ENCODE results near the gene EXOC6B.
"Not testable (repeated sequence)": the region's sequence is repeated elsewhere in the genome, so short reads cannot be mapped to it uniquely, and the experiment has no call there.

The EXOC6B gene

GRCh38 chr2:72548081-72548764 is 277.6 kb downstream of the EXOC6B start:
- ATAC-seq (replicated peaks): no peak
- H3K4me1 Mint-ChIP-seq: no peaks in the 10 kb centered on the region
- no peak overlapping the region for H3K27ac Mint-ChIP-seq
- no peaks in the 10 kb centered on the region for H3K9me3 Mint-ChIP-seq
- no peak overlapping the region for H3K4me3 Mint-ChIP-seq
- no peaks in the 10 kb centered on the region for H3K27me3 Mint-ChIP-seq
- no peak for DNase-seq
- no peaks in the 10 kb centered on the region for H3K36me3 Mint-ChIP-seq

- H3K4me1 Mint-ChIP-seq: no peaks in the 10 kb centered on the region
- H3K4me3 Mint-ChIP-seq: no peak overlapping the region
- no peaks in the 10 kb centered on the region for H3K9me3 Mint-ChIP-seq
- no peaks in the 10 kb centered on the region for H3K27me3 Mint-ChIP-seq
- ATAC-seq (replicated peaks) (no peak), DNase-seq (no peak)
- H3K36me3 Mint-ChIP-seq: no peaks in the 10 kb centered on the region
- no peak overlapping the region for H3K27ac Mint-ChIP-seq
Measured at GRCh38 chr2:72545790-72546189, 280.0 kb downstream of the EXOC6B start.

DNA sequence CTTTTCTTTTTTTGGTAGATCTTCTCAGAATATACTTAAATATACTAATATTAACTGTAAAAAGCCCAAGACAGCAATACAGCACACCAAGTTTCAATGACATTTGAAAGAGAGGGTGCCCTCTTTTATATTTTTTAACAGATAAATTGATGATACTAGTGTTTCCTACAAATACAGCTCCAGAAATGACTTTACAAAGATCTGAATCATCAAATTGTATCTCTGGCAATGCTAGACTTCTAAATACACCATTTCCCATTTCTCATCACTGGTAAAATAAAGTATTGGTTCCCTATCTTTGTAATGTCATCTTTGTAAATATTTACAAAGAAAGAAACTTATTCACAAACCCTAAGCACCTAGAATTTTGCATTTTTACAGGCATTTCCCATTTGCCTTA is 281.3 kb downstream of the EXOC6B start:
- Mint-ChIP-seq H3K27ac (no peak overlapping the region), H3K27me3 (no peaks in the 10 kb centered on the region), H3K4me1 (no peaks in the 10 kb centered on the region), H3K9me3 (no peaks in the 10 kb centered on the region), H3K36me3 (no peaks in the 10 kb centered on the region), H3K4me3 (no peak overlapping the region)
- ATAC-seq (replicated peaks) (no peak), DNase-seq (no peak)

DNA sequence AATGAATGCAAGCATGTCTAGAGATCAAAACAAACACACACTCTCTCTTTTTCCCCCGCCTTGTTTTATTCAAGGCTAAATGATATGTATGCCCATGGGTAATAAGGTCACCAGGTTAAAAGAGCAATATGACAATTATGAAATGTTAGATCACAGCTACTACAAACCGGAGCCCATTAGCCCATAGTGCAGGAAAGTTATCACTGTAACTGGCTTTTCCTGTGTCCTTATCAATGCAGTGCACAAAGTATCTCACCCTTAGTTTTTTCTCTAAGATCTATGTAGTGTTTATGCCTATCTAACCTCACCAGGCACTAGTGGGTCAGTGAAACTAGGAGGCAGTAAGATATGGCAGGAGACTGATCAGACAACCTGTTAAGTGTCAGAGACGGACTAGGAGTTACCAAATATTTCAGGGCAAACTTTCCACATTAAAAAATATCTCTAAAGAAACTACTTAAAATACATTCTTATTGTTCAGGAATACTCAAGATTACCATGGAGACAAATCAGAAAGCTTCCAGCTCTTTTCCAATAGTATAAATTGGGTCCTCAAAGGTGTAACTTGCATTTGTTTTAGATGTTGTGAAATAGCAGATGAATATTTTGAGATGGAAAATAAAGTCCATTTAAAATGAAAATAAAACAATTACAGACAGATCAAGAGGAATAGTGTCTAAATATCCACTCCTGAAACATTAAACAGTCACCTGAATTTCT is 282.2 kb downstream of the EXOC6B start:
- Mint-ChIP-seq H3K36me3 (no peaks in the 10 kb centered on the region), H3K4me1 (no peaks in the 10 kb centered on the region), H3K27ac (no peak overlapping the region), H3K9me3 (no peaks in the 10 kb centered on the region), H3K27me3 (no peaks in the 10 kb centered on the region), H3K4me3 (no peak overlapping the region)
- ATAC-seq (replicated peaks) (no peak), DNase-seq (no peak)

DNA sequence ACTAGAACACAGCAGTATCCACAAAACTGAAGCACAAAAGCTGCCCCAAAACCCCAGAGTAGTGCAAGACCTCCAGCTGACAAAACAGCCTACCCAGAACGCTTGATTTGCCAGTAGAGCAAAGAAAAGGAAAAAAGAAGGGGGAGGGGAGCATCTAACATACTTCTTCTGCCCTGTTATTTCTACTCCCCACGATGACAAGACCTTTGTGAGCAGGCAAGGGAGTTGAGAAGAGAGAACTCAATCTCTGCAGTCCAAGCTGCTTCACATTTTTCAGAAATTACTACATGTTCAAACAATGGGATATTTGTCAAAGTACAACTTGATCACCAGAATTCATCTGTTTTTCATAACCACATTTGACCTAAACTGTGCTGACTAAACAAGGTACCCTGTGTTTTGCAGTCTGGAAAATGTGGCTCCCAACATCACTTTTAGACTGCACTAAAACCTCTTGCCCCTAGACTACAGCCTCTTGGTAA is 286.7 kb downstream of the EXOC6B start:
- Mint-ChIP-seq H3K4me1 (no peaks in the 10 kb centered on the region), H3K36me3 (peaks cover 0 to 3% of the 10 kb centered on the region in 2 donors), H3K4me3 (no peak overlapping the region), H3K9me3 (no peaks in the 10 kb centered on the region), H3K27me3 (no peaks in the 10 kb centered on the region), H3K27ac (no peak overlapping the region)
- no peak for ATAC-seq (replicated peaks)
- DNase-seq: no peak

GRCh38 chr2:72538486-72538885 is 287.3 kb downstream of the EXOC6B start:
- DNase-seq: no peak
- Mint-ChIP-seq H3K4me1 (no peaks in the 10 kb centered on the region), H3K27me3 (no peaks in the 10 kb centered on the region), H3K4me3 (no peak overlapping the region), H3K27ac (no peak overlapping the region), H3K9me3 (no peaks in the 10 kb centered on the region), H3K36me3 (peaks cover 0 to 3% of the 10 kb centered on the region in 2 donors)
- ATAC-seq (replicated peaks): no peak

GRCh38 chr2:72535586-72535985 is 290.2 kb downstream of the EXOC6B start:
- H3K27me3 Mint-ChIP-seq; ATAC-seq (replicated peaks); H3K9me3 Mint-ChIP-seq; DNase-seq; H3K36me3 Mint-ChIP-seq; H3K4me1 Mint-ChIP-seq; H3K4me3 Mint-ChIP-seq; H3K27ac Mint-ChIP-seq: not testable (repeated sequence)

GRCh38 chr2:72533765-72534164 is 292.1 kb downstream of the EXOC6B start:
- Mint-ChIP-seq H3K36me3 (peaks cover 0 to 3% of the 10 kb centered on the region in 2 donors), H3K4me3 (no peak overlapping the region), H3K27ac (no peak overlapping the region), H3K27me3 (no peaks in the 10 kb centered on the region), H3K9me3 (no peaks in the 10 kb centered on the region), H3K4me1 (no peaks in the 10 kb centered on the region)
- no peak for ATAC-seq (replicated peaks)
- no peak for DNase-seq

DNA sequence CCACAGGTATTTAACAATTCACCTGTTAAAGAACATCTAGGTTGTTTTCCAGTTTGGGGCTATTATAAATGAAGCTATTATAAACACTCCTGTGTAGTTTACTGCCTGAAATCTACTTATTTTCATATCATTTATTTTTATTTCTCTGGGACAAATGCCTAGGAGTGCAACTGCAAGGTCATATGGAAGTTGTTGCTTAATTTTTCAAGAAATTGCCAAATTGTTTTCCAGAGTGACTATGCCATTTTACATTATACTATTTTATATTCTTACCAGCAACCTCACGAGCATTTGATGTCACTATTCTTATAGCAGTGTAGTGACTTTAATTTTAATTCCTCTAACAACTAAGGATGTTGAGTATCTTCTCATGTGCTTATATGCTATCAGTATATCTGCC is 298.4 kb downstream of the EXOC6B start:
- H3K36me3 Mint-ChIP-seq: no peaks in the 10 kb centered on the region
- no peaks in the 10 kb centered on the region for H3K27me3 Mint-ChIP-seq
- no peak overlapping the region for H3K4me3 Mint-ChIP-seq
- ATAC-seq (replicated peaks): no peak
- no peaks in the 10 kb centered on the region for H3K4me1 Mint-ChIP-seq
- DNase-seq: no peak
- H3K9me3 Mint-ChIP-seq: no peaks in the 10 kb centered on the region
- no peak overlapping the region for H3K27ac Mint-ChIP-seq

GRCh38 chr2:72526623-72527022 is 299.2 kb downstream of the EXOC6B start:
- ATAC-seq (replicated peaks): no peak
- Mint-ChIP-seq H3K4me3 (no peak overlapping the region), H3K27me3 (no peaks in the 10 kb centered on the region), H3K36me3 (no peaks in the 10 kb centered on the region), H3K4me1 (no peaks in the 10 kb centered on the region), H3K9me3 (no peaks in the 10 kb centered on the region), H3K27ac (no peak overlapping the region)
- no peak for DNase-seq

- Mint-ChIP-seq H3K36me3 (no peaks in the 10 kb centered on the region), H3K4me3 (no peak overlapping the region), H3K9me3 (no peaks in the 10 kb centered on the region), H3K27ac (no peak overlapping the region), H3K27me3 (no peaks in the 10 kb centered on the region), H3K4me1 (no peaks in the 10 kb centered on the region)
- ATAC-seq (replicated peaks) (no peak), DNase-seq (no peak)
Measured at GRCh38 chr2:72524071-72524470, 301.8 kb downstream of the EXOC6B start.

GRCh38 chr2:72515696-72516095 is 310.1 kb downstream of the EXOC6B start:
- DNase-seq: no peak
- no peak overlapping the region for H3K27ac Mint-ChIP-seq

DNA sequence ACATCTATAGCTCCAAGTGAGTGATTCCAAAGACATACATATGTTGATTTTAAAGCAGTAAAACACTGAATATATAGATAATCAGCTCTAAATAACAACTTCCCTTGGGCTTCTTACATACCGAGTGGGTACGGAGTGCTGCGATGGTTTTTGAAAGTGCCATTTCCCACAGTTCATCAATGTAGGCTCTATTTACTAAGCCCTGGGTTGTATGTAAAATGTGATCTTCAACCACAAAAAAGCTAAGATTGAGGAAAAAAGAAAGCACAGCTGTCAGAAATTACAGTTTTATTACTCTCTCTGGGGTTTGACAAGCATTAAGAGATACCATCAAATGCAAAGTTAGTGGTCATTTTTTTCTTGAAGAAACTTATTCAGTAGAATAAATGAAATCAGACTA is 312.8 kb downstream of the EXOC6B start:
- no peak for ATAC-seq (replicated peaks)
- Mint-ChIP-seq H3K9me3 (no peaks in the 10 kb centered on the region), H3K4me3 (no peak overlapping the region), H3K4me1 (peaks cover 0 to 3% of the 10 kb centered on the region in 2 donors), H3K36me3 (peaks cover 3 to 4% of the 10 kb centered on the region in 2 donors), H3K27me3 (no peaks in the 10 kb centered on the region), H3K27ac (no peak overlapping the region)
- no peak for DNase-seq

More at GRCh38 chr2:72515696-72516095, 310.1 kb downstream of the EXOC6B start:
- no peak for ATAC-seq (replicated peaks)
- Mint-ChIP-seq H3K4me3 (no peak overlapping the region), H3K27me3 (no peaks in the 10 kb centered on the region), H3K9me3 (no peaks in the 10 kb centered on the region), H3K4me1 (peaks cover 0 to 3% of the 10 kb centered on the region in 2 donors), H3K36me3 (peaks cover 1 to 4% of the 10 kb centered on the region in 2 donors)

- Mint-ChIP-seq H3K27ac (no peak overlapping the region), H3K4me1 (peaks cover 0 to 3% of the 10 kb centered on the region in 2 donors), H3K27me3 (no peaks in the 10 kb centered on the region), H3K9me3 (no peaks in the 10 kb centered on the region), H3K4me3 (no peak overlapping the region), H3K36me3 (peaks cover 3 to 4% of the 10 kb centered on the region in 2 donors)
- ATAC-seq (replicated peaks) (no peak), DNase-seq (no peak)
Measured at GRCh38 chr2:72512376-72512775, 313.5 kb downstream of the EXOC6B start.

DNA sequence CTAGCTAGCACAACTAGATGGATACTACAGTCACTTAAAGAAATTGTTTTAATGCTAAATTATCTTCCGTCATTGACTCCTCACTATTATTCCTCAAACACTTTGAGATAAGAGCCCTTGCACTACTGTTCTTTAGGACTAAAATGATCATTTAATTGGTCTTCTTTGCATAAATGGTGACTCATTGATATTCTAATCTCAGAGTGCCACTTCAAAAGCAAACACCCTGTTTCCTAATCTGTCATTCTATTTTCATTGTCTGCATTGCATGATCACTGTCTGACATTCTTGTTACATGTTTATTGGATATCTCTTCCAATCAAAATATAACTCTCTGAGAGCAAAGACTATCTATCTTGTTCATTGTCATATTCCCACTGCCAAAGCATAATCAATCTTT is 313.9 kb downstream of the EXOC6B start:
- H3K4me1 Mint-ChIP-seq: peaks cover 0 to 3% of the 10 kb centered on the region in 2 donors
- ATAC-seq (replicated peaks) (no peak), DNase-seq (no peak)
- no peak overlapping the region for H3K4me3 Mint-ChIP-seq
- no peaks in the 10 kb centered on the region for H3K9me3 Mint-ChIP-seq
- no peaks in the 10 kb centered on the region for H3K27me3 Mint-ChIP-seq
- H3K36me3 Mint-ChIP-seq: peaks cover 3 to 4% of the 10 kb centered on the region in 2 donors
- no peak overlapping the region for H3K27ac Mint-ChIP-seq
